Measurements from ENCODE around the gene SLC9A8.

The SLC9A8 gene

DNA sequence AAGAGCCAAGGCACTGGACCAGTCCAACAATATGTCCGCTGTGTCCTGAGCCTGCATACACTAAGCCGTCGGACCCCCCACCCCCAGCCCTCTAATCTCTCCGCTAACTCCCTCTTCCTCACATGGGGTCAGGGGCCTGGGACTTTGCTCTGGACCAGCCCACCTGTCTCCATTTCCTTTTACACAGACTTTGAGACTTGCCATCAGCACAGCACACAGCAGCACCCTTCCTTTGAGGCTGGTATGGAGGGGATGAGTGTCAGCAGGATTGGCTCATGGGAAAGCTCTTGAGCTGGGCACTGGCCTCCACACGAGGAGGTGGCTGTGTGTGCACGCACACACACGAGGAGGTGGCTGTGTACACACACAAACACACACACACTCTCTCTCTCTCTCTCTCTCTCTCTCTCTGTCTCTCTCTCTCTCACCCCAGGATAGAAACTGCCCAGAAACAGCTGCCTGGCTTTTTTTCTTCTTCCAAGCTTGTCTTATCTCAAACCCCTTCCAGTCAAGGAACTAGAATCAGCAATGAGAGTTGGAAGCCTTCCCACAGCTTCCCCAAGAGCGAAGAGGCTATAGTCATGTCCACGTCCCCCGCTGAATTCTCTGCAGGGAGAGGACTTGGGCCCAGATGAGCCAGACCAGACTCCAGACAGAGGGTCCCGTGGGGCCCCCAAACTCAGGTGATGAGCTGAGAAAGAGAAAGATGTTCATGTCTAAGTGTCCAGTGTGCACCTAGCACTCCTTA lies 18.6 kb downstream of the SLC9A8 start:
- no peaks in the 10 kb centered on the region for H3K27me3 ChIP-seq (ENCODE audit: insufficient read depth, poor library complexity, severe bottlenecking)
- DNase-seq (ENCODE audit: low read depth in 1 of 2, low spot score in 1 of 2), result no peak
- H3K4me3 ChIP-seq (replicated peaks; ENCODE audit: insufficient read depth, low read length), result no peak overlapping the region
- H3K27ac ChIP-seq (replicated peaks), result peak overlapping the region; percentile 77
- TF ChIP-seq POLR2AphosphoS5 (IDR thresholded peaks at IDR 0.05; ENCODE audit: low read depth) (no peak), REST (IDR thresholded peaks at IDR 0.05; ENCODE audit: insufficient replicate concordance, low read depth) (no peak), SPI1 (IDR thresholded peaks at IDR 0.05; ENCODE audit: borderline replicate concordance, low read depth) (no peak)
- TF ChIP-seq, protein P1, sequence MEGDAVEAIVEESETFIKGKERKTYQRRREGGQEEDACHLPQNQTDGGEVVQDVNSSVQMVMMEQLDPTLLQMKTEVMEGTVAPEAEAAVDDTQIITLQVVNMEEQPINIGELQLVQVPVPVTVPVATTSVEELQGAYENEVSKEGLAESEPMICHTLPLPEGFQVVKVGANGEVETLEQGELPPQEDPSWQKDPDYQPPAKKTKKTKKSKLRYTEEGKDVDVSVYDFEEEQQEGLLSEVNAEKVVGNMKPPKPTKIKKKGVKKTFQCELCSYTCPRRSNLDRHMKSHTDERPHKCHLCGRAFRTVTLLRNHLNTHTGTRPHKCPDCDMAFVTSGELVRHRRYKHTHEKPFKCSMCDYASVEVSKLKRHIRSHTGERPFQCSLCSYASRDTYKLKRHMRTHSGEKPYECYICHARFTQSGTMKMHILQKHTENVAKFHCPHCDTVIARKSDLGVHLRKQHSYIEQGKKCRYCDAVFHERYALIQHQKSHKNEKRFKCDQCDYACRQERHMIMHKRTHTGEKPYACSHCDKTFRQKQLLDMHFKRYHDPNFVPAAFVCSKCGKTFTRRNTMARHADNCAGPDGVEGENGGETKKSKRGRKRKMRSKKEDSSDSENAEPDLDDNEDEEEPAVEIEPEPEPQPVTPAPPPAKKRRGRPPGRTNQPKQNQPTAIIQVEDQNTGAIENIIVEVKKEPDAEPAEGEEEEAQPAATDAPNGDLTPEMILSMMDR (IDR thresholded peaks at IDR 0.05; ENCODE audit: insufficient read depth, low read length), result no peak

DNA sequence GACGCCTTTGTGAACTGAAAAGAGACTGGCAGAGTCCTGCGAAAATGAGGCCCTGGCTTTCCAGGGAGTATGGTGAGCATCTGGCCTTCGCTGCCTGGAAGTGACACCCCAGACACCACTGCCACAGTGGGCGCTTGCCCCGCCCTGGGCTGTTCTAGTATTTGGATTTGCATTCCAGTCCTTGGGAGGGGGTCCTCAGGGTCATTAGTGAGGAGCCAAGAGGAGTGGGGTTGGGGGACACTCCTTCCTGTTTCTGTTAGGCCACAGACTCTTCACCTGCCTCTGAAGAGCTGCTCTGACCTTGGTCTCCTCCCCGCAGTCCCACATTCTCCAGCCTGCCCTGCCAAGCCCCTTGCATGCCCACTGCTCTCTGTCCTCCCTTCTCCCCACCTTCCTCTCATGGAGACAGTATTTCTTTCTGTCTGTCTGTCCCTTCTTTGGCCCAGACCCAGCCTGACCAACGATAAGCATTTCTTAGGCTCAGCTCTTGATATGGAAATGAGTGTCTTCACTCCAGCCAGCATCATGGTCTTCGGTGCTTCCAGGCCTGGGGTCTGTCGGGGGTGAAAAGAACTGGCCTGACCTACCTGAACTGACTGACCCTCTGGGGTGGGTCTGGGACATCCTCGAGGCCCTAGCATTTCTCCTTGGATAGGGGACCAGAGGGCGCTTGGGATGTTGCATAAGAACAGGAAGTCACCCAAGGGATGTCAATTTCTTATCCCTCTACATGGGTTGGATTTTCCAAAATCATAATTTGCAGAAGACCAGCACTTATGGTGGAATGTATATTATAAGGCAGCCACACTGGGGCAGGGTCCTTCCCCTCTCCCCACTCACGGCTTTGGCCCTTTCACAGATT lies 19.4 kb downstream of the SLC9A8 start:
- Histone ChIP-seq H3K4me3 (replicated peaks; ENCODE audit: insufficient read depth, low read length) (no peak overlapping the region), H3K27ac (replicated peaks) (peak overlapping the region; percentile 77), H3K27me3 (ENCODE audit: insufficient read depth, poor library complexity, severe bottlenecking) (no peaks in the 10 kb centered on the region)
- DNase-seq (ENCODE audit: low read depth in 1 of 2, low spot score in 1 of 2), result no peak
- TF ChIP-seq SPI1 (IDR thresholded peaks at IDR 0.05; ENCODE audit: borderline replicate concordance, low read depth) (peak; percentile 40; the same call in 1 of the 2 replicates), POLR2AphosphoS5 (IDR thresholded peaks at IDR 0.05; ENCODE audit: low read depth) (no peak)

DNA sequence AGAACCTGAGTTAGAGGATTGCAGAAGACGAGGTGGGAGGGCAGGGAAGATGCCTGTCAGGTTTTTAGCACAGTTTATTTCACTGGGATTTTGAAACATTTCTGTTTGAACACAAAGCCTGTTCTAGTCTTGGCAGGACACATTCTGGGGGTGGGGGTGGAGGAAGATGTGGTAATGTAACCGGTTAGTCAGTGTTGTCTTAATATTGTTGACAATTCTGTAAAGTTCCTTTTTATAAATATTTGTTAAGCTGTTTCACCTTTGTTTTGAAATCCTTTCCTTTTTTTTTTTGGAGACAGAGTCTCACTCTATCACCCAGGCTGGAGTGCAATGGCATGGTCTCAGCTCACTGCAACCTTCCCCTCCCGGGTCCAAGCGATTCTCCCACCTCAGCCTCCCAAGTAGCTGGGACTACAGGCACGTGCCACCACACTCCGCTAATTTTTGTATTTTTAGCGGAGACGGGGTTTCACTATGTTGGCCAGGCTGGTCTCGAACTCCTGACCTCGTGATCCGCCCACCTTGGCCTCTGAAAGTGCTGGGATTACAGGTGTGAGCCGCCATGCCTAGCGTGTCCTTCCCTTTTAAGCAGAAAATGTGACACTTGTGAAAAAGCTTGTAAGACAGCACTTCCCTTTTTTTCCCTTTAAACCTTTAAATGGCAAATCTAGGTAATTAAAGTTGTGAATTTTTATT lies 20.2 kb downstream of the SLC9A8 start:
- Histone ChIP-seq H3K27me3 (ENCODE audit: insufficient read depth, poor library complexity, severe bottlenecking) (no peaks in the 10 kb centered on the region), H3K4me3 (replicated peaks; ENCODE audit: insufficient read depth, low read length) (no peak overlapping the region), H3K27ac (replicated peaks) (peak overlapping the region; percentile 77)
- peak; percentile 32 to 80 for DNase-seq (ENCODE audit: low read depth in 1 of 2, low spot score in 1 of 2)
- TF ChIP-seq SPI1 (IDR thresholded peaks at IDR 0.05; ENCODE audit: borderline replicate concordance, low read depth) (peak; percentile 98), REST (IDR thresholded peaks at IDR 0.05; ENCODE audit: insufficient replicate concordance, low read depth) (no peak)

DNA sequence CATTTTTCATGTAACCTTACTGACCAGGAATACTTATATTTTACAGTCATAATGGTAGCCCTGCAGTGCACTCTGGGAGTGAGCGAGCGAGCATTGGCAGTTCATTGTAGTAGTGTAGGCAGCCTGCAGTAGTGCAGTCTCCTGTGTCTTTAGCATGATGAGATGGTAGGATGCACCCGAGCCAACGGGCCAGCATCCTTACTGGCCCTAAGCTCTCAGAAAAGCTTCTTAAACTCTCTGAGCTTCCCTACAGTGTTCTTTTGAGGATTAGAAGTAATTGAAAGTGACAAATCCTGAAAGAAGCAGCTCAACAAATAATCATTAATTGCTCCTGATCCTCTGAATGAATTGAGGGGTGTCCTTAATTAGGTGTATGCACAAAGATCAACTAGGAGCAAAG lies 20.9 kb downstream of the SLC9A8 start:
- Histone ChIP-seq H3K27ac (replicated peaks) (peak overlapping the region; percentile 77), H3K4me3 (replicated peaks; ENCODE audit: insufficient read depth, low read length) (no peak overlapping the region), H3K27me3 (ENCODE audit: insufficient read depth, poor library complexity, severe bottlenecking) (no peaks in the 10 kb centered on the region)
- TF ChIP-seq REST (IDR thresholded peaks at IDR 0.05; ENCODE audit: insufficient replicate concordance, low read depth) (no peak), SPI1 (IDR thresholded peaks at IDR 0.05; ENCODE audit: borderline replicate concordance, low read depth) (no peak), GABPA (IDR thresholded peaks at IDR 0.05; ENCODE audit: low read depth) (no peak), POLR2AphosphoS5 (IDR thresholded peaks at IDR 0.05; ENCODE audit: low read depth) (no peak)
- TF ChIP-seq, protein P1 (IDR thresholded peaks at IDR 0.05; ENCODE audit: insufficient read depth, low read length), result no peak
- no peak for DNase-seq (ENCODE audit: low read depth in 1 of 2, low spot score in 1 of 2)

All from HL-60 (cell line).